Measurements from ENCODE around the gene HLA-E.
A peak's percentile ranks its signal among the peaks of the same experiment; 100 is the strongest.
"Not testable (repeated sequence)": the region's sequence is repeated elsewhere in the genome, so short reads cannot be mapped to it uniquely, and the experiment has no call there.

HLA-E gene

GRCh38 chr6:30489081-30490025 lies at the start of gene HLA-E:
Gene HLA-E (plus strand): TSS chr6:30489509. CDS start chr6:30489532, 23 bp downstream.
- peak; percentile 82 for DNase-seq (ENCODE audit: low read depth)

GRCh38 chr6:30441171-30441570 lies 48.1 kb upstream of the HLA-E start:
- DNase-seq (ENCODE audit: low read depth) = no peak

- DNase-seq (ENCODE audit: low read depth) = no peak
Measured at GRCh38 chr6:30443657-30444450, 45.5 kb upstream of the HLA-E start.

- DNase-seq (ENCODE audit: low read depth) = no peak
Measured at GRCh38 chr6:30444451-30444742, 44.9 kb upstream of the HLA-E start.

- DNase-seq (ENCODE audit: low read depth) = no peak
Measured at GRCh38 chr6:30446259-30446658, 43.0 kb upstream of the HLA-E start.

GRCh38 chr6:30447237-30447636 lies 42.1 kb upstream of the HLA-E start:
- no peak for DNase-seq (ENCODE audit: low read depth)

GRCh38 chr6:30450548-30450908 lies 38.8 kb upstream of the HLA-E start:
- DNase-seq (ENCODE audit: low read depth) = no peak

GRCh38 chr6:30450909-30451841 lies 38.1 kb upstream of the HLA-E start:
- DNase-seq (ENCODE audit: low read depth) = peak; percentile 37

GRCh38 chr6:30452736-30453507 lies 36.4 kb upstream of the HLA-E start:
- no peak for DNase-seq (ENCODE audit: low read depth)

GRCh38 chr6:30453508-30454116 lies 35.7 kb upstream of the HLA-E start:
- peak; percentile 83 for DNase-seq (ENCODE audit: low read depth)

- no peak for DNase-seq (ENCODE audit: low read depth)
Measured at GRCh38 chr6:30459145-30459544, 30.2 kb upstream of the HLA-E start.

- DNase-seq (ENCODE audit: low read depth) = no peak
Measured at GRCh38 chr6:30461055-30461454, 28.3 kb upstream of the HLA-E start.

- no peak for DNase-seq (ENCODE audit: low read depth)
Measured at GRCh38 chr6:30462482-30462881, 26.8 kb upstream of the HLA-E start.

- no peak for DNase-seq (ENCODE audit: low read depth)
Measured at GRCh38 chr6:30463242-30463641, 26.1 kb upstream of the HLA-E start.

- DNase-seq (ENCODE audit: low read depth) = peak; percentile 35
Measured at GRCh38 chr6:30463651-30464618, 25.4 kb upstream of the HLA-E start.

GRCh38 chr6:30465595-30466306 lies 23.6 kb upstream of the HLA-E start:
- no peak for DNase-seq (ENCODE audit: low read depth)

- DNase-seq (ENCODE audit: low read depth) = no peak
Measured at GRCh38 chr6:30470968-30471367, 18.3 kb upstream of the HLA-E start.

GRCh38 chr6:30475116-30475515 lies 14.2 kb upstream of the HLA-E start:
- DNase-seq (ENCODE audit: low read depth) = not testable (repeated sequence)

GRCh38 chr6:30480536-30481156 lies 8.7 kb upstream of the HLA-E start:
- DNase-seq (ENCODE audit: low read depth) = peak; percentile 44

All from activated gamma-delta T cell treated with anti-CD3 and anti-CD28 coated beads, Interleukin-2, amount 50 U/mL, for 16 hours (primary cell).